Progenitor cell of endocrine pancreas (in vitro differentiated cells): ENCODE results near the gene TRIM14. TPM values are rescaled to one million over a fixed set of nuclear protein-coding genes. Genes with fewer than 3 reads are reported as not detected.

ENCODE experiments used
- DNase-seq: peaks from one replicate; pipeline ENCODE4 v3.0.0; 2021; ENCODE audit warnings: low spot score; ENCODE audit not compliant: unreplicated experiment
- H3K27ac Mint-ChIP-seq: 2 replicates; pipeline ENCODE4 v1.8.0; 2021; ENCODE audit warnings: mild to moderate bottlenecking, moderate library complexity, mixed read lengths
- H3K27me3 Mint-ChIP-seq: 2 replicates; pipeline ENCODE4 v1.8.0; 2021; ENCODE audit warnings: mixed read lengths
- H3K36me3 Mint-ChIP-seq: 2 replicates; pipeline ENCODE4 v1.8.0; 2022; ENCODE audit warnings: mixed read lengths; ENCODE audit not compliant: insufficient read depth
- H3K4me1 Mint-ChIP-seq: 2 replicates; pipeline ENCODE4 v1.8.0; 2021; ENCODE audit warnings: low read depth, mixed read lengths
- H3K4me3 Mint-ChIP-seq: 2 replicates; pipeline ENCODE4 v1.8.0; 2021; ENCODE audit warnings: low read depth, mild to moderate bottlenecking, moderate library complexity, mixed read lengths
- H3K9me3 Mint-ChIP-seq: 2 replicates; pipeline ENCODE4 v1.8.0; 2021; ENCODE audit warnings: low read depth, mixed read lengths
- CTCF ChIP-seq: fragments of 200-600 bp; sonication (generic); IDR thresholded peaks from one replicate; pipeline ENCODE4 v1.5.0; 2021; ENCODE audit warnings: antibody characterized with exemption, mild to moderate bottlenecking; ENCODE audit not compliant: unreplicated experiment
- total RNA-seq: library from RNA; stranded (reverse); gene quantifications from 2 replicates; pipeline ENCODE4 v1.2.1, GENCODE V29; 2021

The TRIM14 gene
- total RNA-seq, 1 donor from 2014 or later = 2.9 TPM

GRCh38 chr9:98049288-98050072, 69.5 kb downstream of the TRIM14 start:
- no peaks in the 10 kb centered on the region for H3K9me3 Mint-ChIP-seq
- TF ChIP-seq CTCF = no peak
- H3K27ac Mint-ChIP-seq = no peak overlapping the region
- H3K4me1 Mint-ChIP-seq = no peaks in the 10 kb centered on the region
- DNase-seq = no peak
- no peak overlapping the region for H3K4me3 Mint-ChIP-seq
- peaks cover 8% of the 10 kb centered on the region for H3K27me3 Mint-ChIP-seq
- H3K36me3 Mint-ChIP-seq = no peaks in the 10 kb centered on the region

- H3K27me3 Mint-ChIP-seq = peaks cover 2% of the 10 kb centered on the region
- H3K4me3 Mint-ChIP-seq = no peak overlapping the region
- no peak overlapping the region for H3K27ac Mint-ChIP-seq
- H3K9me3 Mint-ChIP-seq = no peaks in the 10 kb centered on the region
- TF ChIP-seq CTCF = no peak
- DNase-seq = no peak
- H3K36me3 Mint-ChIP-seq = no peaks in the 10 kb centered on the region
- H3K4me1 Mint-ChIP-seq = no peaks in the 10 kb centered on the region
These were observed 72.0 kb downstream of the TRIM14 start for GRCh38 chr9:98047002-98047401.

GRCh38 chr9:98046180-98046543, 72.9 kb downstream of the TRIM14 start:
- H3K27ac Mint-ChIP-seq = no peak overlapping the region
- no peaks in the 10 kb centered on the region for H3K36me3 Mint-ChIP-seq
- H3K4me3 Mint-ChIP-seq = no peak overlapping the region
- H3K27me3 Mint-ChIP-seq = no peaks in the 10 kb centered on the region
- H3K4me1 Mint-ChIP-seq = no peaks in the 10 kb centered on the region
- no peaks in the 10 kb centered on the region for H3K9me3 Mint-ChIP-seq
- no peak for TF ChIP-seq CTCF
- no peak for DNase-seq

- Mint-ChIP-seq H3K9me3 (no peaks in the 10 kb centered on the region), H3K27ac (no peak overlapping the region), H3K4me3 (no peak overlapping the region), H3K4me1 (no peaks in the 10 kb centered on the region), H3K27me3 (no peaks in the 10 kb centered on the region), H3K36me3 (no peaks in the 10 kb centered on the region)
- DNase-seq = no peak
- TF ChIP-seq CTCF = no peak
These were observed 73.5 kb downstream of the TRIM14 start for GRCh38 chr9:98045234-98046179.

GRCh38 chr9:98043915-98044314, 75.1 kb downstream of the TRIM14 start:
- Mint-ChIP-seq H3K36me3 (no peaks in the 10 kb centered on the region), H3K4me3 (no peak overlapping the region), H3K9me3 (no peaks in the 10 kb centered on the region), H3K27ac (no peak overlapping the region), H3K27me3 (peaks cover 8% of the 10 kb centered on the region), H3K4me1 (no peaks in the 10 kb centered on the region)
- TF ChIP-seq CTCF = no peak
- DNase-seq = no peak
